H1 (cell line): ENCODE measurements around the gene RASA1. TPM values are rescaled to one million over a fixed set of nuclear protein-coding genes. Genes with fewer than 3 reads are reported as not detected.
A peak's percentile ranks its signal among the peaks of the same experiment; 100 is the strongest.

Experiments
- CTCF ChIA-PET: fragments of 300-600 bp; sonication (Branson Sonifier 250); formaldehyde crosslinking; loops from one replicate; lab custom pipeline; 2021; ENCODE audit not compliant: partially characterized antibody; lab: Charles Lee
- POLR2A ChIA-PET: fragments of 300-600 bp; sonication (Branson Sonifier 250); formaldehyde crosslinking; loops from one replicate; lab custom pipeline; 2021; ENCODE audit warnings: inconsistent platforms; ENCODE audit not compliant: partially characterized antibody; lab: Charles Lee
- DNase-seq, 2 experiments: peaks; one replicate each; pipeline versions ENCODE4 v3.0.0 to v3.0.0-alpha.2; 2010 to 2022; ENCODE audit warnings: low spot score in 2 of 2, low read depth in 1 of 2, mixed read lengths in 1 of 2
- FAIRE-seq: peaks from 2 replicates; lab custom pipeline; 2011; peaks lifted over from hg19 to GRCh38; lab: Jason Lieb, UNC
- H2AFZ ChIP-seq: 2 replicates; pipeline ENCODE4 v1.8.1; 2012; ENCODE audit warnings: low read length, inconsistent platforms
- H2AK5ac ChIP-seq: 2 replicates; pipeline ENCODE4 v1.6.1; 2013; ENCODE audit warnings: low read depth, low read length
- H2BK120ac ChIP-seq: replicated peaks from 2 replicates; pipeline ENCODE3; 2013; ENCODE audit warnings: low read depth, low read length, inconsistent platforms
- H2BK12ac ChIP-seq: 2 replicates; pipeline ENCODE4 v1.6.1; 2013; ENCODE audit warnings: low read depth, low read length
- H2BK15ac ChIP-seq: 2 replicates; pipeline ENCODE4 v1.6.1; 2013; ENCODE audit warnings: low read length
- H2BK20ac ChIP-seq: 2 replicates; pipeline ENCODE4 v1.6.1; 2013; ENCODE audit warnings: low read length
- H2BK5ac ChIP-seq: 2 replicates; pipeline ENCODE4 v1.6.1; 2013; ENCODE audit warnings: low read depth, low read length
- H3K14ac ChIP-seq: 2 replicates; pipeline ENCODE4 v1.6.1; 2013; ENCODE audit warnings: inconsistent platforms; ENCODE audit not compliant: insufficient read length
- H3K18ac ChIP-seq: 2 replicates; pipeline ENCODE4 v1.6.1; 2013; ENCODE audit warnings: low read length; ENCODE audit errors: extremely low read depth
- H3K23ac ChIP-seq: 2 replicates; pipeline ENCODE4 v1.6.1; 2013; ENCODE audit warnings: inconsistent platforms; ENCODE audit not compliant: insufficient read length
- H3K23me2 ChIP-seq: 2 replicates; pipeline ENCODE4 v1.6.1; 2013; ENCODE audit warnings: low read depth, low read length
- H3K27ac ChIP-seq: 2 replicates; pipeline ENCODE4 v1.6.1; 2011; ENCODE audit warnings: low read depth, low read length, inconsistent platforms
- H3K27me3 ChIP-seq, 4 experiments: replicated peaks in 1 of 4; 1 replicate in 1 of 4; 2 replicates in 3 of 4; pipeline versions ENCODE4 v1.6.1 to v1.8.1; 2011 to 2013; ENCODE audit warnings: low read length in 3 of 4, mild to moderate bottlenecking in 3 of 4, inconsistent platforms in 2 of 4, mixed read lengths in 2 of 4, moderate library complexity in 1 of 4; ENCODE audit not compliant: control insufficient read depth in 3 of 4, insufficient read depth in 3 of 4; ENCODE audit errors: extremely low read depth in 1 of 4
- H3K36me3 ChIP-seq, 4 experiments: 2 replicates each; pipeline versions ENCODE4 v1.6.1 to v1.8.1; 2011 to 2013; ENCODE audit warnings: mild to moderate bottlenecking in 4 of 4, low read length in 3 of 4, moderate library complexity in 2 of 4, control low read depth in 1 of 4, inconsistent platforms in 1 of 4; ENCODE audit not compliant: insufficient read depth in 4 of 4, control insufficient read depth in 2 of 4
- H3K4ac ChIP-seq: replicated peaks from 2 replicates; pipeline ENCODE3; 2013; ENCODE audit warnings: low read length, low read depth, mixed read lengths, inconsistent platforms; ENCODE audit not compliant: insufficient read length
- H3K4me1 ChIP-seq, 4 experiments: replicated peaks in 1 of 4; 1 replicate in 1 of 4; 2 replicates in 3 of 4; pipeline versions ENCODE4 v1.6.1 to v1.8.1; 2011 to 2013; ENCODE audit warnings: low read length in 3 of 4, inconsistent platforms in 2 of 4, mixed read lengths in 1 of 4; ENCODE audit not compliant: insufficient read depth in 4 of 4, control insufficient read depth in 3 of 4
- H3K4me2 ChIP-seq, 2 experiments: 2 replicates each; pipeline versions ENCODE4 v1.6.1 to v1.8.1; 2011 to 2013; ENCODE audit warnings: low read depth in 2 of 2, low read length in 2 of 2, control low read depth in 1 of 2, inconsistent platforms in 1 of 2, mild to moderate bottlenecking in 1 of 2; ENCODE audit not compliant: insufficient read depth in 1 of 2
- H3K4me3 ChIP-seq, 4 experiments: fragments of 200-600, 300-600 bp in 1 of 4; sonication (generic), shearing (Covaris generic), sonication (Bioruptor Twin) in 1 of 4; 2 replicates each; pipeline versions ENCODE4 v1.5.1 to v1.8.1; 2011 to 2016; ENCODE audit warnings: low read length in 4 of 4, low read depth in 3 of 4, control low read depth in 2 of 4, inconsistent platforms in 2 of 4, mild to moderate bottlenecking in 2 of 4, mixed read lengths in 1 of 4, moderate library complexity in 1 of 4; ENCODE audit not compliant: insufficient read depth in 2 of 4; ENCODE audit errors: extremely low read depth in 1 of 4
- H3K56ac ChIP-seq: replicated peaks from 2 replicates; pipeline ENCODE3; 2013; ENCODE audit warnings: low read depth, mild to moderate bottlenecking, mixed read lengths, low read length, inconsistent platforms; ENCODE audit not compliant: insufficient read length
- H3K79me1 ChIP-seq: 2 replicates; pipeline ENCODE4 v1.6.1; 2013; ENCODE audit warnings: low read depth, low read length, control low read depth
- H3K79me2 ChIP-seq, 2 experiments: 2 replicates each; pipeline versions ENCODE4 v1.6.1 to v1.8.1; 2012 to 2013; ENCODE audit warnings: low read length in 2 of 2, mild to moderate bottlenecking in 2 of 2, inconsistent platforms in 1 of 2; ENCODE audit not compliant: insufficient read depth in 2 of 2, control insufficient read depth in 1 of 2
- H3K9ac ChIP-seq, 4 experiments: replicated peaks in 1 of 4; 1 replicate in 1 of 4; 2 replicates in 3 of 4; pipeline versions ENCODE4 v1.6.1 to v1.8.1; 2011 to 2013; ENCODE audit warnings: low read depth in 3 of 4, low read length in 3 of 4, control low read depth in 2 of 4, mild to moderate bottlenecking in 2 of 4, moderate library complexity in 2 of 4, inconsistent platforms in 1 of 4; ENCODE audit errors: extremely low read depth in 1 of 4
- H3K9me3 ChIP-seq, 2 experiments: 2 replicates each; pipeline versions ENCODE4 v1.6.1 to v1.8.1; 2012 to 2013; ENCODE audit warnings: mild to moderate bottlenecking in 2 of 2, moderate library complexity in 2 of 2, control low read depth in 1 of 2, inconsistent platforms in 1 of 2, low read depth in 1 of 2, low read length in 1 of 2, mixed read lengths in 1 of 2; ENCODE audit not compliant: insufficient read depth in 2 of 2
- H4K20me1 ChIP-seq, 2 experiments: replicated peaks in 1 of 2; 2 replicates each; pipeline versions ENCODE3 to v1.8.1; 2011 to 2013; ENCODE audit warnings: inconsistent platforms in 2 of 2, low read length in 2 of 2, mild to moderate bottlenecking in 1 of 2; ENCODE audit not compliant: insufficient read depth in 2 of 2, control insufficient read depth in 1 of 2
- H4K5ac ChIP-seq: 2 replicates; pipeline ENCODE4 v1.6.1; 2013; ENCODE audit warnings: low read length, low read depth, mixed read lengths, inconsistent platforms; ENCODE audit not compliant: insufficient read length
- H4K8ac ChIP-seq: 2 replicates; pipeline ENCODE4 v1.8.0; 2013; ENCODE audit warnings: mild to moderate bottlenecking, moderate library complexity, low read length, inconsistent platforms; ENCODE audit not compliant: insufficient read depth; ENCODE audit errors: extremely low read depth
- H4K91ac ChIP-seq: replicated peaks from 2 replicates; pipeline ENCODE3; 2013; ENCODE audit warnings: low read length, mixed read lengths, inconsistent platforms; ENCODE audit not compliant: insufficient read length
- CHD2 ChIP-seq: IDR thresholded peaks from 2 replicates; pipeline ENCODE4 v1.6.1; 2012; ENCODE audit warnings: low read length, improper control_type of control experiment
- HDAC6 ChIP-seq: IDR thresholded peaks from one replicate; pipeline ENCODE4 v1.7.1; 2012; ENCODE audit warnings: low read depth, mild to moderate bottlenecking, inconsistent platforms, low read length, moderate library complexity
- JUND ChIP-seq: IDR thresholded peaks from 2 replicates; pipeline ENCODE4 v1.6.1; 2011; ENCODE audit warnings: mild to moderate bottlenecking, improper control_type of control experiment, low read length
- POU5F1 ChIP-seq: IDR thresholded peaks from 2 replicates; pipeline ENCODE4 v1.6.1; 2011; ENCODE audit warnings: low read depth, mild to moderate bottlenecking, low read length, moderate library complexity
- RFX5 ChIP-seq: IDR thresholded peaks from 2 replicates; pipeline ENCODE4 v1.6.1; 2011; ENCODE audit warnings: low read depth, low read length, improper control_type of control experiment, borderline replicate concordance
- RNF2 ChIP-seq: fragments of 200-900, 300-1000 bp; sonication (generic); IDR thresholded peaks from 2 replicates; pipeline ENCODE4 v1.7.1; 2016; ENCODE audit warnings: borderline replicate concordance, low read depth, mild to moderate bottlenecking, antibody characterized with exemption, low read length; ENCODE audit not compliant: poor library complexity, severe bottlenecking; ENCODE audit errors: missing control alignments
- RXRA ChIP-seq: IDR thresholded peaks from 2 replicates; pipeline ENCODE4 v1.6.1; 2011; ENCODE audit warnings: low read depth, mild to moderate bottlenecking, low read length, moderate library complexity; ENCODE audit not compliant: insufficient read depth
- ZNF274 ChIP-seq: IDR thresholded peaks from 2 replicates; pipeline ENCODE4 v1.7.0; 2012; ENCODE audit warnings: low read length, borderline replicate concordance; ENCODE audit errors: extremely low read depth
- WGBS, 2 experiments: shearing (Covaris generic) in 1 of 2; methylation state at CpG; one replicate each; pipeline versions ENCODE4 v1.1.6 to v1.1.7; 2013 to 2015; ENCODE audit warnings: low lambda C conversion rate in 2 of 2, mixed read lengths in 2 of 2, inconsistent platforms in 1 of 2, low coverage in 1 of 2, missing lambda C conversion rate in 1 of 2; ENCODE audit not compliant: insufficient replicate concordance in 2 of 2, insufficient coverage in 1 of 2, insufficient read length in 1 of 2; ENCODE audit errors: extremely low coverage in 1 of 2, missing lambda C conversion rate in 1 of 2; 5-methylcytosine and 5-hydroxymethylcytosine counted together
- polyA plus RNA-seq, 7 experiments: library from polyadenylated mRNA; depleted of rRNA in 3 of 7; stranded (reverse) in 5 of 7; unstranded in 2 of 7; fragments of >200 nt in 5 of 7; fragments of 200-250 nt in 2 of 7; gene quantifications; 1 replicate in 5 of 7; 2 replicates in 1 of 7; 4 replicates in 1 of 7; pipeline versions ENCODE4 v1.2.1 to v1.2.3, GENCODE V29; 2011 to 2013; ENCODE audit warnings: missing spikeins in 2 of 7, mixed read lengths in 2 of 7
- total RNA-seq: library from RNA; stranded (reverse); fragmentation: NEBNext Ultra II Directional; extraction: Animal tissue kit (Norgen Biotek cat#: 25700); gene quantifications from 2 replicates; pipeline ENCODE4 v1.2.1, GENCODE V29; 2021

Gene RASA1
- total and polyA plus RNA-seq, 2 of the 8 experiments (the other 6 are each of a cell fraction or from before 2014, with no cell fraction given), result 15.9 to 33.8 TPM

DNA sequence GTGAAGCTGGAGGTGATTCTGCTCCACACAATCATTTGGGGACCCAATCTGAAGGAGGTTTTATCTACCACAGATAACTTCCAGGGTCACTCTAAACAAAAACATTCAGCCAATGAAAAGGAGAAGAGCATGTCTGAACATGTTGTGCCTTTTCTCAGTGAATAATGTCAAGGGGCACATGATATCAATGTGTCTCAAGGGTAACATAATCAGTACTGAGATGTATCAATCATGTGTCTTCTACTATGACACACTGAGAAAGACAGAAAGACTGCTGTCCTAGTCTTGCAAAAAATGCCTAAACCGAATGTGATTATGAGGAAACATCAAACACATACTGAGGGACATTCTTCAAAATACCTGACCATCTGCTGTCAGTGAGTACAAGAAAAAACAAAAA is 25.4 kb upstream of the RASA1 start:
- H3K18ac ChIP-seq, result no peak overlapping the region
- H4K8ac ChIP-seq, result no peak overlapping the region
- CTCF ChIA-PET, result no interaction called here
- no peak for TF ChIP-seq RNF2
- no peak for TF ChIP-seq POU5F1
- TF ChIP-seq RXRA, result no peak
- TF ChIP-seq ZNF274, result no peak
- TF ChIP-seq CHD2, result no peak
- no peak for TF ChIP-seq JUND
- TF ChIP-seq HDAC6, result no peak
- TF ChIP-seq RFX5, result no peak
- TF ChIP-seq, all 59 proteins: peak for 0
- no peak overlapping the region for H2BK12ac ChIP-seq
- no peak overlapping the region for H4K91ac ChIP-seq
- no peak overlapping the region for H2BK20ac ChIP-seq
- DNase-seq (no peak), FAIRE-seq (no peak)
- no peak overlapping the region for H2AK5ac ChIP-seq
- POLR2A ChIA-PET, result no interaction called here
- no peaks in the 10 kb centered on the region for H3K27me3 ChIP-seq
- H3K36me3 ChIP-seq, result no peaks in the 10 kb centered on the region
- H2BK15ac ChIP-seq, result no peak overlapping the region
- no peak overlapping the region for H4K5ac ChIP-seq
- no peaks in the 10 kb centered on the region for H3K79me1 ChIP-seq
- H3K4me1 ChIP-seq, result no peaks in the 10 kb centered on the region
- no peaks in the 10 kb centered on the region for H3K9me3 ChIP-seq
- no peaks in the 10 kb centered on the region for H4K20me1 ChIP-seq
- no peak overlapping the region for H3K4me3 ChIP-seq
- H3K27ac ChIP-seq, result no peak overlapping the region
- H3K79me2 ChIP-seq, result no peaks in the 10 kb centered on the region
- no peak overlapping the region for H2BK120ac ChIP-seq
- no peaks in the 10 kb centered on the region for H3K23me2 ChIP-seq
- H3K9ac ChIP-seq, result no peak overlapping the region
- peak overlapping the region; percentile 63; the same call in 1 of the 2 replicates for H2AFZ ChIP-seq
- WGBS, 2 experiments, result 85% methylated on average over 1 of the region's 1 CpG; no CpG with 5 or more reads in 1 of the 2 experiments
- no peak overlapping the region for H2BK5ac ChIP-seq
- H3K23ac ChIP-seq, result no peak overlapping the region
- no peak overlapping the region for H3K4me2 ChIP-seq
- H3K56ac ChIP-seq, result no peak overlapping the region
- no peak overlapping the region for H3K4ac ChIP-seq
- H3K14ac ChIP-seq, result no peak overlapping the region
